Panc1 (cell line): ENCODE data around the gene ATP10A. TPM values are rescaled to one million over a fixed set of nuclear protein-coding genes. Genes with fewer than 3 reads are reported as not detected.

Source experiments
- ATAC-seq: fragments of 200-7000 bp; cut with Tn5 transposase; 2 replicates; pipeline ENCODE4 v1.9.1; 2020; ENCODE audit warnings: mild to moderate bottlenecking, moderate library complexity
- BruUV-seq: library from RNA; stranded (reverse); fragments of 400-500 nt; replicated peaks from 2 replicates; lab custom pipeline; 2021; lab: Mats Ljungman, UMichigan
- CTCF ChIA-PET: fragments of 300-600 bp; sonication (Branson Sonifier 250); formaldehyde crosslinking; loops from one replicate; lab custom pipeline; 2022; ENCODE audit warnings: antibody characterized with exemption; lab: Charles Lee
- POLR2A ChIA-PET: fragments of 300-600 bp; sonication (Branson Sonifier 250); formaldehyde crosslinking; loops from one replicate; lab custom pipeline; 2022; ENCODE audit warnings: antibody characterized with exemption; lab: Charles Lee
- DNase-seq: peaks from one replicate; pipeline ENCODE4 v3.0.0-alpha.2; 2010; ENCODE audit warnings: low read depth, low spot score
- H3K27ac ChIP-seq: 2 replicates; pipeline ENCODE4 v1.5.1; 2011; ENCODE audit warnings: mild to moderate bottlenecking, low read length, inconsistent platforms
- H3K27me3 ChIP-seq: fragments of 200-500 bp; sonication (Bioruptor generic); 2 replicates; pipeline ENCODE4 v1.6.0; 2014; ENCODE audit warnings: low read length, inconsistent platforms; ENCODE audit not compliant: control insufficient read depth, insufficient read depth
- H3K36me3 ChIP-seq: fragments of 200-500 bp; sonication (Bioruptor generic); 2 replicates; pipeline ENCODE4 v1.5.1; 2014; ENCODE audit warnings: inconsistent platforms, mild to moderate bottlenecking, low read length, moderate library complexity; ENCODE audit not compliant: control insufficient read depth, insufficient read depth
- H3K4me1 ChIP-seq: 2 replicates; pipeline ENCODE4 v1.5.1; 2011; ENCODE audit warnings: inconsistent platforms, mild to moderate bottlenecking, low read length, moderate library complexity; ENCODE audit not compliant: control insufficient read depth, insufficient read depth
- H3K4me3 ChIP-seq, 2 experiments: 2 replicates each; pipeline ENCODE4 v1.5.1; 2011 to 2012; ENCODE audit warnings: low read depth in 2 of 2, low read length in 2 of 2, mild to moderate bottlenecking in 2 of 2, inconsistent platforms in 1 of 2, moderate library complexity in 1 of 2
- H3K9me3 ChIP-seq: fragments of 200-500 bp; sonication (Bioruptor generic); 2 replicates; pipeline ENCODE4 v1.5.1; 2014; ENCODE audit warnings: low read depth, mild to moderate bottlenecking, inconsistent platforms, low read length, moderate library complexity; ENCODE audit not compliant: control insufficient read depth, insufficient read depth
- POLR2AphosphoS5 ChIP-seq: IDR thresholded peaks from 2 replicates; pipeline ENCODE4 v1.6.1; 2012; ENCODE audit warnings: mild to moderate bottlenecking, low read depth, low read length, moderate library complexity
- SIN3A ChIP-seq: IDR thresholded peaks from 2 replicates; pipeline ENCODE4 v1.6.1; 2012; ENCODE audit warnings: low read depth, mild to moderate bottlenecking, low read length, moderate library complexity, borderline replicate concordance; ENCODE audit not compliant: insufficient read depth
- TCF7L2 ChIP-seq: IDR thresholded peaks from 2 replicates; pipeline ENCODE4 v1.6.1; 2011; ENCODE audit warnings: mild to moderate bottlenecking, low read depth, low read length, inconsistent platforms
- in situ Hi-C: cut with HindIII; loops from 2 replicates; pipeline ENCODE4 v1.10.0; 2016; ENCODE audit warnings: low sequenced_read_pairs, low pct_unique_long_range_greater_than_20kb
- intact Hi-C: fragments of 100-400 bp; cut with micrococcal nuclease; formaldehyde crosslinking; loops from one replicate; pipeline ENCODE4 v1.10.0; 2022; ENCODE audit not compliant: unreplicated experiment
- total RNA-seq: library from RNA; stranded (reverse); gene quantifications from one replicate; pipeline ENCODE4 v1.2.1, GENCODE V29; 2021; ENCODE audit not compliant: unreplicated experiment
- TF ChIP-seq, protein P1 (sequence below), 2 experiments: IDR thresholded peaks; 2 replicates each; pipeline ENCODE4 v1.6.1; 2011 to 2012; ENCODE audit warnings: low read depth in 2 of 2, control low read depth in 1 of 2, low read length in 1 of 2, mild to moderate bottlenecking in 1 of 2, moderate library complexity in 1 of 2; ENCODE audit not compliant: insufficient read depth in 1 of 2
- TF ChIP-seq, protein P2 (sequence below): fragments of 450-650 bp; IDR thresholded peaks from 2 replicates; pipeline ENCODE4 v1.5.1; 2017; ENCODE audit warnings: mild to moderate bottlenecking

The ATP10A gene
- total RNA-seq, 1 experiment from 2014 or later = 0.31 TPM

DNA sequence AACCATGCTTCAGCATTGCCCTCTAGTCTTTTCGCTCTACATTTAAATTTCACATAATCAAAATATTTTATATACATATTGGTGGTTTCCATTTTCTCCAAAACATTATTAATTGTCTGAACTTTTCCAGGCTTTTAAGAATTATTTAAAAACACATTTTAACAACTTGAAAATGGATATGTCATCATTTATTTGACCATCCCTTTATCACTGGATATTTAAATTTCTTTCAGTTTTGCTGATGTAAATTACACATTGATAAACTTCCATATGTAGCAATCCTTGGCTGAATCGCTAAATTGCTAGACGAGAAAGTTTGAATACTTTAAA lies 146.0 kb downstream of the ATP10A start:
- ChIA-PET CTCF (no interaction called here), POLR2A (no interaction called here)
- DNase-seq (no peak), ATAC-seq (no peak)
- TF ChIP-seq SIN3A = no peak
- no peak for TF ChIP-seq TCF7L2
- TF ChIP-seq, protein P1, sequence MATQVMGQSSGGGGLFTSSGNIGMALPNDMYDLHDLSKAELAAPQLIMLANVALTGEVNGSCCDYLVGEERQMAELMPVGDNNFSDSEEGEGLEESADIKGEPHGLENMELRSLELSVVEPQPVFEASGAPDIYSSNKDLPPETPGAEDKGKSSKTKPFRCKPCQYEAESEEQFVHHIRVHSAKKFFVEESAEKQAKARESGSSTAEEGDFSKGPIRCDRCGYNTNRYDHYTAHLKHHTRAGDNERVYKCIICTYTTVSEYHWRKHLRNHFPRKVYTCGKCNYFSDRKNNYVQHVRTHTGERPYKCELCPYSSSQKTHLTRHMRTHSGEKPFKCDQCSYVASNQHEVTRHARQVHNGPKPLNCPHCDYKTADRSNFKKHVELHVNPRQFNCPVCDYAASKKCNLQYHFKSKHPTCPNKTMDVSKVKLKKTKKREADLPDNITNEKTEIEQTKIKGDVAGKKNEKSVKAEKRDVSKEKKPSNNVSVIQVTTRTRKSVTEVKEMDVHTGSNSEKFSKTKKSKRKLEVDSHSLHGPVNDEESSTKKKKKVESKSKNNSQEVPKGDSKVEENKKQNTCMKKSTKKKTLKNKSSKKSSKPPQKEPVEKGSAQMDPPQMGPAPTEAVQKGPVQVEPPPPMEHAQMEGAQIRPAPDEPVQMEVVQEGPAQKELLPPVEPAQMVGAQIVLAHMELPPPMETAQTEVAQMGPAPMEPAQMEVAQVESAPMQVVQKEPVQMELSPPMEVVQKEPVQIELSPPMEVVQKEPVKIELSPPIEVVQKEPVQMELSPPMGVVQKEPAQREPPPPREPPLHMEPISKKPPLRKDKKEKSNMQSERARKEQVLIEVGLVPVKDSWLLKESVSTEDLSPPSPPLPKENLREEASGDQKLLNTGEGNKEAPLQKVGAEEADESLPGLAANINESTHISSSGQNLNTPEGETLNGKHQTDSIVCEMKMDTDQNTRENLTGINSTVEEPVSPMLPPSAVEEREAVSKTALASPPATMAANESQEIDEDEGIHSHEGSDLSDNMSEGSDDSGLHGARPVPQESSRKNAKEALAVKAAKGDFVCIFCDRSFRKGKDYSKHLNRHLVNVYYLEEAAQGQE (IDR thresholded peaks at IDR 0.05; ENCODE audit: insufficient read depth in 1 of 2, low read depth in 2 of 2, low read length in 1 of 2) = no peak
- no peak for TF ChIP-seq POLR2AphosphoS5
- TF ChIP-seq, protein P2, sequence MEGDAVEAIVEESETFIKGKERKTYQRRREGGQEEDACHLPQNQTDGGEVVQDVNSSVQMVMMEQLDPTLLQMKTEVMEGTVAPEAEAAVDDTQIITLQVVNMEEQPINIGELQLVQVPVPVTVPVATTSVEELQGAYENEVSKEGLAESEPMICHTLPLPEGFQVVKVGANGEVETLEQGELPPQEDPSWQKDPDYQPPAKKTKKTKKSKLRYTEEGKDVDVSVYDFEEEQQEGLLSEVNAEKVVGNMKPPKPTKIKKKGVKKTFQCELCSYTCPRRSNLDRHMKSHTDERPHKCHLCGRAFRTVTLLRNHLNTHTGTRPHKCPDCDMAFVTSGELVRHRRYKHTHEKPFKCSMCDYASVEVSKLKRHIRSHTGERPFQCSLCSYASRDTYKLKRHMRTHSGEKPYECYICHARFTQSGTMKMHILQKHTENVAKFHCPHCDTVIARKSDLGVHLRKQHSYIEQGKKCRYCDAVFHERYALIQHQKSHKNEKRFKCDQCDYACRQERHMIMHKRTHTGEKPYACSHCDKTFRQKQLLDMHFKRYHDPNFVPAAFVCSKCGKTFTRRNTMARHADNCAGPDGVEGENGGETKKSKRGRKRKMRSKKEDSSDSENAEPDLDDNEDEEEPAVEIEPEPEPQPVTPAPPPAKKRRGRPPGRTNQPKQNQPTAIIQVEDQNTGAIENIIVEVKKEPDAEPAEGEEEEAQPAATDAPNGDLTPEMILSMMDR = no peak
- intact Hi-C loops (loop anchor here (10.0 kb wide), 1 partner anchor 58 kb away; no protein-coding TSS in a partner anchor), in situ Hi-C loops (no loop called here)
- H3K27me3 ChIP-seq = no peaks in the 10 kb centered on the region
- no peak overlapping the region for H3K4me3 ChIP-seq
- no peaks in the 10 kb centered on the region for H3K4me1 ChIP-seq
- H3K27ac ChIP-seq = no peak overlapping the region
- H3K36me3 ChIP-seq = no peaks in the 10 kb centered on the region
- no peaks in the 10 kb centered on the region for H3K9me3 ChIP-seq
- BruUV-seq = no TSS peak

GRCh38 chr15:25716414-25717126 lies 146.6 kb downstream of the ATP10A start:
- H3K27me3 ChIP-seq = no peaks in the 10 kb centered on the region
- in situ Hi-C loops (no loop called here), intact Hi-C loops (loop anchor here (10.0 kb wide), 1 partner anchor 58 kb away; no protein-coding TSS in a partner anchor)
- ATAC-seq = no peak
- POLR2A ChIA-PET = no interaction called here
- H3K36me3 ChIP-seq = no peaks in the 10 kb centered on the region
- H3K27ac ChIP-seq = no peak overlapping the region
- DNase-seq = no peak
- CTCF ChIA-PET = no interaction called here
- no peaks in the 10 kb centered on the region for H3K9me3 ChIP-seq
- no peaks in the 10 kb centered on the region for H3K4me1 ChIP-seq
- H3K4me3 ChIP-seq = no peak overlapping the region
- BruUV-seq = no TSS peak
- TF ChIP-seq SIN3A = no peak
- TF ChIP-seq TCF7L2 = no peak
- TF ChIP-seq, protein P1 (IDR thresholded peaks at IDR 0.05; ENCODE audit: insufficient read depth in 1 of 2, low read depth in 2 of 2, low read length in 1 of 2) = no peak
- no peak for TF ChIP-seq POLR2AphosphoS5
- TF ChIP-seq, protein P2 = no peak
